Osteoblast (primary cell): ENCODE results near the gene ALDOC. TPM values are rescaled to one million over a fixed set of nuclear protein-coding genes. Genes with fewer than 3 reads are reported as not detected.
"Not testable (repeated sequence)": the region's sequence is repeated elsewhere in the genome, so short reads cannot be mapped to it uniquely, and the experiment has no call there.

Experiments
- DNase-seq: peaks from one replicate; pipeline ENCODE4 v3.0.0; 2011; ENCODE audit warnings: low spot score, mixed read lengths; ENCODE audit not compliant: insufficient read length; ENCODE audit errors: missing footprints
- H2AFZ ChIP-seq: 2 replicates; pipeline ENCODE4 v1.6.0; 2011; ENCODE audit warnings: mild to moderate bottlenecking, low read length
- H3K27ac ChIP-seq: 2 replicates; pipeline ENCODE4 v1.5.1; 2011; ENCODE audit warnings: mild to moderate bottlenecking, low read depth, low read length, moderate library complexity
- H3K27me3 ChIP-seq: 2 replicates; pipeline ENCODE4 v1.6.0; 2012; ENCODE audit warnings: mild to moderate bottlenecking, control low read depth, inconsistent platforms, low read length, moderate library complexity; ENCODE audit not compliant: insufficient read depth
- H3K36me3 ChIP-seq: 2 replicates; pipeline ENCODE4 v1.5.1; 2011; ENCODE audit warnings: mild to moderate bottlenecking, low read length, control low read depth, moderate library complexity; ENCODE audit not compliant: insufficient read depth
- H3K4me1 ChIP-seq: 2 replicates; pipeline ENCODE4 v1.5.1; 2011; ENCODE audit warnings: mild to moderate bottlenecking, low read length, control low read depth, moderate library complexity; ENCODE audit not compliant: insufficient read depth
- H3K4me2 ChIP-seq: 2 replicates; pipeline ENCODE4 v1.6.0; 2011; ENCODE audit warnings: mild to moderate bottlenecking, low read length; ENCODE audit not compliant: insufficient read depth
- H3K4me3 ChIP-seq: fragments of 200-600 bp; sonication (generic); 3 replicates; pipeline ENCODE4 v1.5.1; 2012; ENCODE audit warnings: mild to moderate bottlenecking, low read length, inconsistent platforms; ENCODE audit not compliant: insufficient read depth
- H3K79me2 ChIP-seq: 2 replicates; pipeline ENCODE4 v1.6.0; 2012; ENCODE audit warnings: mild to moderate bottlenecking, low read length, control low read depth, inconsistent platforms; ENCODE audit not compliant: insufficient read depth
- H3K9me3 ChIP-seq: 2 replicates; pipeline ENCODE4 v1.5.1; 2011; ENCODE audit warnings: low read depth, low read length, control low read depth
- H4K20me1 ChIP-seq: 2 replicates; pipeline ENCODE4 v1.6.0; 2012; ENCODE audit warnings: mild to moderate bottlenecking, low read length, control low read depth; ENCODE audit not compliant: insufficient read depth
- total RNA-seq: library from RNA; depleted of rRNA; stranded (reverse); fragments of >200 nt; gene quantifications from 2 replicates; pipeline ENCODE4 v1.2.3, GENCODE V29; 2012
- TF ChIP-seq, protein P1 (sequence below): IDR thresholded peaks from 2 replicates; pipeline ENCODE4 v1.5.1; 2011; ENCODE audit warnings: mild to moderate bottlenecking, low read depth, low read length, moderate library complexity; ENCODE audit errors: extremely low read depth

ALDOC gene
- total RNA-seq, 1 donor = 17.0 TPM

DNA sequence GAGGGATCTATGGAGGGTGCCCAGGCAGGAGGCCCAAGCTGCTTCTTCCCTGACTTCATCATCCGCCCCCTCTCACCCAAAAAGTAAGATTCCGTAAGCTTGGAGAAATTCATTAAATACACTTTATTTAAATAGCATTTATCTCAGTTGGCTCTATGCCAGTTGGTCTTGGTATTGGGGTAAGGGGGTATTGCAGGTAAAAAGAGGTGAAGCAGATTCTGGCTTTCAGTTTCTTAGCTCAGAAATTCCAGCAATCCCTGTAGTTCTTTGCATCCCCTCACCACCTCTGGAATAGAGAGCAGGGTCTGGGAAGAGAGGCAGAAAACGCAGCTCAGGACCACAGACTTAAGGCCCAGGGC, 750 bp upstream of the ALDOC start:
- Histone ChIP-seq H2AFZ (peak overlapping the region; percentile 88), H4K20me1 (peaks cover 3% of the 10 kb centered on the region), H3K4me1 (peaks cover 12% of the 10 kb centered on the region), H3K4me3 (no peak overlapping the region), H3K79me2 (no peaks in the 10 kb centered on the region), H3K9me3 (no peaks in the 10 kb centered on the region), H3K27ac (no peak overlapping the region), H3K36me3 (peaks cover 40% of the 10 kb centered on the region), H3K27me3 (no peaks in the 10 kb centered on the region), H3K4me2 (peak overlapping the region; percentile 84)
- DNase-seq = no peak
- TF ChIP-seq, protein P1, sequence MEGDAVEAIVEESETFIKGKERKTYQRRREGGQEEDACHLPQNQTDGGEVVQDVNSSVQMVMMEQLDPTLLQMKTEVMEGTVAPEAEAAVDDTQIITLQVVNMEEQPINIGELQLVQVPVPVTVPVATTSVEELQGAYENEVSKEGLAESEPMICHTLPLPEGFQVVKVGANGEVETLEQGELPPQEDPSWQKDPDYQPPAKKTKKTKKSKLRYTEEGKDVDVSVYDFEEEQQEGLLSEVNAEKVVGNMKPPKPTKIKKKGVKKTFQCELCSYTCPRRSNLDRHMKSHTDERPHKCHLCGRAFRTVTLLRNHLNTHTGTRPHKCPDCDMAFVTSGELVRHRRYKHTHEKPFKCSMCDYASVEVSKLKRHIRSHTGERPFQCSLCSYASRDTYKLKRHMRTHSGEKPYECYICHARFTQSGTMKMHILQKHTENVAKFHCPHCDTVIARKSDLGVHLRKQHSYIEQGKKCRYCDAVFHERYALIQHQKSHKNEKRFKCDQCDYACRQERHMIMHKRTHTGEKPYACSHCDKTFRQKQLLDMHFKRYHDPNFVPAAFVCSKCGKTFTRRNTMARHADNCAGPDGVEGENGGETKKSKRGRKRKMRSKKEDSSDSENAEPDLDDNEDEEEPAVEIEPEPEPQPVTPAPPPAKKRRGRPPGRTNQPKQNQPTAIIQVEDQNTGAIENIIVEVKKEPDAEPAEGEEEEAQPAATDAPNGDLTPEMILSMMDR = no peak

GRCh38 chr17:28576016-28576415, 679 bp downstream of the ALDOC start:
- H3K4me2 ChIP-seq, H3K9me3 ChIP-seq, H4K20me1 ChIP-seq, H3K79me2 ChIP-seq, H3K4me3 ChIP-seq, H3K27ac ChIP-seq, H2AFZ ChIP-seq, DNase-seq, H3K27me3 ChIP-seq: not testable (repeated sequence)
- H3K4me1 ChIP-seq = peaks cover 20% of the 10 kb centered on the region
- H3K36me3 ChIP-seq = peaks cover 37% of the 10 kb centered on the region

GRCh38 chr17:28575126-28575795, 1.4 kb downstream of the ALDOC start:
- TF ChIP-seq, protein P1 = no peak
- Histone ChIP-seq H3K4me1 (peaks cover 26% of the 10 kb centered on the region), H3K9me3 (no peaks in the 10 kb centered on the region), H4K20me1 (peaks cover 5% of the 10 kb centered on the region), H3K4me2 (no peak overlapping the region), H2AFZ (no peak overlapping the region), H3K4me3 (no peak overlapping the region), H3K79me2 (peaks cover 11% of the 10 kb centered on the region), H3K27me3 (no peaks in the 10 kb centered on the region), H3K36me3 (peaks cover 30% of the 10 kb centered on the region), H3K27ac (no peak overlapping the region)
- no peak for DNase-seq

DNA sequence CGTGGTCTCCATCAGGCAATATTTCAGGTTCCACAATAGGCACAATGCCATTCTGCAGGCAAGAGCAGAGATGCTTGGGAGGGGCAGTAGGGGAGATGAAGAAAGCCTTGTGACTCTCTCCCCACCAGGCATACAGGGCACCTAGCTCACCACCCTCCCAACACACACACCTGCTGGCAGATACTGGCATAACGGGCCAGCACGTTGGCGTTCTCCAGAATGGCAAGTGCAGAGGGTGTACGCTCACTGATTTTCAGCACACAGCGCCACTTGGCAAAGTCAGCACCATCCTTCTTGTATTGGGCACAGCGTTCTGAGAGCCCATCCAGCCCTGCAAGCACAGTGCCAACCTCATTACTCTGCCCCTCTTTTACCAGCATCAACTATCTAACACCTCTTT, 2.2 kb downstream of the ALDOC start:
- no peak for DNase-seq
- H3K9me3 ChIP-seq = no peaks in the 10 kb centered on the region
- no peaks in the 10 kb centered on the region for H3K27me3 ChIP-seq
- TF ChIP-seq, protein P1 = peak; percentile 12
- peaks cover 26% of the 10 kb centered on the region for H3K36me3 ChIP-seq
- H3K27ac ChIP-seq = no peak overlapping the region
- no peak overlapping the region for H3K4me3 ChIP-seq
- peaks cover 31% of the 10 kb centered on the region for H3K4me1 ChIP-seq
- no peak overlapping the region for H3K4me2 ChIP-seq
- H4K20me1 ChIP-seq = peaks cover 5% of the 10 kb centered on the region
- H2AFZ ChIP-seq = no peak overlapping the region
- peaks cover 18% of the 10 kb centered on the region for H3K79me2 ChIP-seq
